ENCODE measurements around the gene MCRIP2. TPM values are rescaled to one million over a fixed set of nuclear protein-coding genes. Genes with fewer than 3 reads are reported as not detected.

The MCRIP2 gene
- total RNA-seq, 2 donors from 2014 or later: 22.8 to 34.2 TPM

GRCh38 chr16:626787-627453 lies 14.7 kb upstream of the MCRIP2 start:
- DNase-seq: no peak
- no peak overlapping the region for H3K4me3 ChIP-seq (ENCODE audit: low read length)
- no peak overlapping the region for H3K9ac ChIP-seq (ENCODE audit: extremely low read depth, low read length, poor library complexity, severe bottlenecking)
- whole genome bisulfite sequencing, 2 experiments (ENCODE audit: insufficient coverage in 1 of 2, insufficient read length in 1 of 2): 90 to 91% methylated on average over 21 to 29 of the region's 29 CpGs
- Mint-ChIP-seq H3K36me3 (ENCODE audit: low read depth) (peaks cover 10% of the 10 kb centered on the region), H3K4me3 (no peak overlapping the region), H3K27me3 (ENCODE audit: insufficient read depth) (no peaks in the 10 kb centered on the region), H3K4me1 (peaks cover 5% of the 10 kb centered on the region), H3K27ac (no peak overlapping the region), H3K9me3 (no peaks in the 10 kb centered on the region)
- peaks cover 9% of the 10 kb centered on the region for H3K4me1 ChIP-seq (ENCODE audit: control insufficient read depth, insufficient read depth, low read length)
- no peak overlapping the region for H3K27ac ChIP-seq (ENCODE audit: low read depth, low read length)
- no peaks in the 10 kb centered on the region for H3K9me3 ChIP-seq (ENCODE audit: control insufficient read depth, low read length)
- no peaks in the 10 kb centered on the region for H3K27me3 ChIP-seq (ENCODE audit: control insufficient read depth, insufficient read depth, low read length, poor library complexity, severe bottlenecking)
- TF ChIP-seq, protein P1, sequence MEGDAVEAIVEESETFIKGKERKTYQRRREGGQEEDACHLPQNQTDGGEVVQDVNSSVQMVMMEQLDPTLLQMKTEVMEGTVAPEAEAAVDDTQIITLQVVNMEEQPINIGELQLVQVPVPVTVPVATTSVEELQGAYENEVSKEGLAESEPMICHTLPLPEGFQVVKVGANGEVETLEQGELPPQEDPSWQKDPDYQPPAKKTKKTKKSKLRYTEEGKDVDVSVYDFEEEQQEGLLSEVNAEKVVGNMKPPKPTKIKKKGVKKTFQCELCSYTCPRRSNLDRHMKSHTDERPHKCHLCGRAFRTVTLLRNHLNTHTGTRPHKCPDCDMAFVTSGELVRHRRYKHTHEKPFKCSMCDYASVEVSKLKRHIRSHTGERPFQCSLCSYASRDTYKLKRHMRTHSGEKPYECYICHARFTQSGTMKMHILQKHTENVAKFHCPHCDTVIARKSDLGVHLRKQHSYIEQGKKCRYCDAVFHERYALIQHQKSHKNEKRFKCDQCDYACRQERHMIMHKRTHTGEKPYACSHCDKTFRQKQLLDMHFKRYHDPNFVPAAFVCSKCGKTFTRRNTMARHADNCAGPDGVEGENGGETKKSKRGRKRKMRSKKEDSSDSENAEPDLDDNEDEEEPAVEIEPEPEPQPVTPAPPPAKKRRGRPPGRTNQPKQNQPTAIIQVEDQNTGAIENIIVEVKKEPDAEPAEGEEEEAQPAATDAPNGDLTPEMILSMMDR (conservative IDR thresholded peaks at IDR 0.05): no peak
- H3K36me3 ChIP-seq (ENCODE audit: control insufficient read depth, insufficient read depth, low read length): no peaks in the 10 kb centered on the region

GRCh38 chr16:627454-628239 lies 14.0 kb upstream of the MCRIP2 start:
- H3K9me3 Mint-ChIP-seq: no peaks in the 10 kb centered on the region
- Histone ChIP-seq H3K27ac (ENCODE audit: low read depth, low read length) (no peak overlapping the region), H3K27me3 (ENCODE audit: control insufficient read depth, insufficient read depth, low read length, poor library complexity, severe bottlenecking) (no peaks in the 10 kb centered on the region), H3K36me3 (ENCODE audit: control insufficient read depth, insufficient read depth, low read length) (no peaks in the 10 kb centered on the region), H3K9me3 (ENCODE audit: control insufficient read depth, low read length) (no peaks in the 10 kb centered on the region), H3K4me3 (ENCODE audit: low read length) (no peak overlapping the region), H3K4me1 (ENCODE audit: control insufficient read depth, insufficient read depth, low read length) (peaks cover 9% of the 10 kb centered on the region), H3K9ac (ENCODE audit: extremely low read depth, low read length, poor library complexity, severe bottlenecking) (no peak overlapping the region)
- H3K27me3 Mint-ChIP-seq (ENCODE audit: insufficient read depth): no peaks in the 10 kb centered on the region
- H3K27ac Mint-ChIP-seq: no peak overlapping the region
- 92 to 95% methylated on average over 25 to 50 of the region's 50 CpGs for WGBS, 2 experiments (ENCODE audit: insufficient coverage in 1 of 2, insufficient read length in 1 of 2)
- peaks cover under 1% of the 10 kb centered on the region for H3K4me1 Mint-ChIP-seq
- H3K4me3 Mint-ChIP-seq: no peak overlapping the region
- TF ChIP-seq, protein P1 (conservative IDR thresholded peaks at IDR 0.05): no peak
- no peak for DNase-seq
- H3K36me3 Mint-ChIP-seq (ENCODE audit: low read depth): peaks cover 10% of the 10 kb centered on the region

DNA sequence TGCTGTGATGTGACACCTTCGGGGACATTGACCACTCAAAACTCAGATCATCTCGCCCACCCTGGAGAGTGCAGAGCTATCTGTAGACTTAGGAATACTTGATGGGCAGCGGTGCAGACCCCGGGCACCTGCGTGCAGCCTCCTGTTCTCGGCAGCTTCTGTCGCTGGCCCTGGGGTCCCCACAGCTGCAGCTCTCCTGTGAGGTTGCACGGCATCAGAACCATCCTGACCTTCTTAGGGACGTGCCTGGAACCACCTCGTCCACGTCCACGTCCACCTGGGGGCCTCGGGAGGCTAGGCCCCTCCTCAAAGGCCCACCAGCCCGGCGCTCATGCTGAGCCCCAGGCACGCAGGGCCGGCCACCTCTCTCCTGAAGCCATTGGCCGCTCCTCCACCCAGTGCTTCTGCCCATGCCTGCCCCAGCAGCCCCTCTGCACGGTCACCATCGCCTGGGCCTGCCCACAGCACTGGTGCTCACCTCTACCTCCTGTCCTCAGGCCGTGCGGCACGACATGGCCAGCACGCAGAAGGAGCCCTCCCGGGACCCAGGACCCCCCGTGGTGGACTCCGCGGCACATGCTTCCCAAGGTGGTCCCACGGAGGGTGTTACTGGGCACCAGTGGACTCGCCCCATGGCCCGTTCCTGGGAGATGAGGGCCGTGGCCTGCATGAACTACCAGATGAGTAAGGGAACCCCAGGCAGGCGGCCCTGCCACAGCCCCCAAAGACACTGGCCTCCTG lies 13.1 kb upstream of the MCRIP2 start:
- peak overlapping the region; percentile 95 for H3K27ac ChIP-seq (ENCODE audit: low read depth, low read length)
- Mint-ChIP-seq H3K4me3 (no peak overlapping the region), H3K9me3 (no peaks in the 10 kb centered on the region), H3K27ac (no peak overlapping the region), H3K27me3 (ENCODE audit: insufficient read depth) (no peaks in the 10 kb centered on the region), H3K36me3 (ENCODE audit: low read depth) (peaks cover 10% of the 10 kb centered on the region), H3K4me1 (no peaks in the 10 kb centered on the region)
- no peak for DNase-seq
- WGBS, 2 experiments (ENCODE audit: insufficient coverage in 1 of 2, insufficient read length in 1 of 2): 89 to 90% methylated on average over 18 to 33 of the region's 33 CpGs
- no peaks in the 10 kb centered on the region for H3K27me3 ChIP-seq (ENCODE audit: control insufficient read depth, insufficient read depth, low read length, poor library complexity, severe bottlenecking)
- H3K4me3 ChIP-seq (ENCODE audit: low read length): no peak overlapping the region
- no peaks in the 10 kb centered on the region for H3K9me3 ChIP-seq (ENCODE audit: control insufficient read depth, low read length)
- TF ChIP-seq, protein P1 (conservative IDR thresholded peaks at IDR 0.05): no peak
- no peaks in the 10 kb centered on the region for H3K36me3 ChIP-seq (ENCODE audit: control insufficient read depth, insufficient read depth, low read length)
- no peak overlapping the region for H3K9ac ChIP-seq (ENCODE audit: extremely low read depth, low read length, poor library complexity, severe bottlenecking)
- H3K4me1 ChIP-seq (ENCODE audit: control insufficient read depth, insufficient read depth, low read length): peaks cover 9% of the 10 kb centered on the region

Data from endodermal cell (in vitro differentiated cells).